ENCODE measurements around the gene WDR93. TPM values are rescaled to one million over a fixed set of nuclear protein-coding genes. Genes with fewer than 3 reads are reported as not detected.
"Not testable (repeated sequence)": the region's sequence is repeated elsewhere in the genome, so short reads cannot be mapped to it uniquely, and the experiment has no call there.

WDR93 gene
- total and polyA plus RNA-seq, 4 donors, result 0.69 to 3.9 (median 1.5) TPM

DNA sequence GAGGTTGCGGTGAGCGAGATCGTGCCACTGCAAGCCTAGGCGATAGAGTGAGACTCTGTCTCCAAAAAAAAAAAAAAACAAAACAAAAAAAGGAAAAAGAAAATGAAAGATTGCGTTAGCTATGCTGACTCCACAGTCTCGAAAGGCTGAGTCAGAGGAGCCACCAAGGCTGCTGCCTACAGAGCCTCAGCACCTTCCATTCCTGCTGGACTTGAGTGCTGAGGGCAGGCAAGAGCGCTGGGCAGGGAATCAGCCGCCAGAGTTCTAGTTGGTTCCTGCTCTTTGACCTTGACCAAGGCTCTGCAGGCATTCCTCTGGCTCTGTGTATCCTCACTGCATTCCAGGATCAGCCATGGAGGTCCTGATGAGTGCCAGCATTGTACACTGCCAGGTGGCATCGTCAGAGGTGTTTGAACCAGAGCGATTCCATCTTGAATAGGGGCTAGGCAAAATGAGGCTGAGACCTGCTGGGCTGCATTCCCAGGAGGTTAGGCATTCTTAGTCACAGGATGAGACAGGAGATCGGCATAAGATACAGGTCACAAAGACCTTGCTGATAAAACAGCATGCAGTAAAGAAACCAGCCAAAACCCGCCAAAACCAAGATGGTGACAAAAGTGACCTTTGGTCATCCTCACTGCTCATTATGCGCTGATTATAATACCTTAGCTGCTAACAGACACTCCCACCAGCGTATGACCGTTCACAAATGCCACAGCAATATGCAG lies 91.4 kb downstream of the WDR93 start:
- no peak for DNase-seq (ENCODE audit: low read depth in 4 of 6, low spot score in 6 of 6)
- Histone ChIP-seq H3K27ac (ENCODE audit: low read depth, low read length) (no peak overlapping the region), H3K36me3 (ENCODE audit: control insufficient read depth, insufficient read depth, low read length) (no peaks in the 10 kb centered on the region), H3K27me3 (ENCODE audit: control insufficient read depth, insufficient read depth, low read length) (no peaks in the 10 kb centered on the region), H3K9me3 (ENCODE audit: control insufficient read depth, insufficient read depth, low read length) (no peaks in the 10 kb centered on the region), H3K4me3 (ENCODE audit: low read depth, low read length) (no peak overlapping the region), H3K4me1 (ENCODE audit: control insufficient read depth, insufficient read depth, low read length) (peaks cover 3% of the 10 kb centered on the region)
- WGBS (ENCODE audit: insufficient coverage), result 82% methylated on average over 10 of the region's 15 CpGs

DNA sequence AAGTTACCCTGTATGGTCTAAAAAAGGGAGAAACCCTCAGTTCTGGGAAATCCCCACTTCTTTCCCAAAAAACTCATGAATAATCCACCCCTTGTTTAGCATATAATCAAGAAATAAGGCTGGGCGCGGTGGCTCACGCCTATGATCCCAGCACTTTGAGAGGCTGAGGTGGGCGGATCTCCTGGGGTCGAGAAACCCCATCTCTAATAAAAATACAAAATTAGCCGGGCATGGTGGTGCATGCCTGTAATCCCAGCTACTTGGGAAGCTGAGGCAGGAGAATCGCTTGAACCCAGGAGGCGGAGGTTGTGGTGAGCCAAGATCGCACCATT lies 92.0 kb downstream of the WDR93 start:
- not testable (repeated sequence) for H3K4me1 ChIP-seq (ENCODE audit: control insufficient read depth, insufficient read depth, low read length); H3K36me3 ChIP-seq (ENCODE audit: control insufficient read depth, insufficient read depth, low read length); H3K27ac ChIP-seq (ENCODE audit: low read depth, low read length); H3K27me3 ChIP-seq (ENCODE audit: control insufficient read depth, insufficient read depth, low read length); H3K4me3 ChIP-seq (ENCODE audit: low read depth, low read length); DNase-seq (ENCODE audit: low read depth in 4 of 6, low spot score in 6 of 6); H3K9me3 ChIP-seq (ENCODE audit: control insufficient read depth, insufficient read depth, low read length)
- 100% methylated on average over 3 of the region's 9 CpGs for WGBS (ENCODE audit: insufficient coverage)

- WGBS (ENCODE audit: insufficient coverage), result 70% methylated on average over 8 of the region's 14 CpGs
- no peaks in the 10 kb centered on the region for H3K36me3 ChIP-seq (ENCODE audit: control insufficient read depth, insufficient read depth, low read length)
- no peaks in the 10 kb centered on the region for H3K27me3 ChIP-seq (ENCODE audit: control insufficient read depth, insufficient read depth, low read length)
- no peaks in the 10 kb centered on the region for H3K4me1 ChIP-seq (ENCODE audit: control insufficient read depth, insufficient read depth, low read length)
- DNase-seq (ENCODE audit: low read depth in 4 of 6, low spot score in 6 of 6), result no peak
- H3K27ac ChIP-seq (ENCODE audit: low read depth, low read length), result no peak overlapping the region
- no peak overlapping the region for H3K4me3 ChIP-seq (ENCODE audit: low read depth, low read length)
- H3K9me3 ChIP-seq (ENCODE audit: control insufficient read depth, insufficient read depth, low read length), result no peaks in the 10 kb centered on the region
Observed at GRCh38 chr15:89783111-89783860, 92.7 kb downstream of the WDR93 start.

DNA sequence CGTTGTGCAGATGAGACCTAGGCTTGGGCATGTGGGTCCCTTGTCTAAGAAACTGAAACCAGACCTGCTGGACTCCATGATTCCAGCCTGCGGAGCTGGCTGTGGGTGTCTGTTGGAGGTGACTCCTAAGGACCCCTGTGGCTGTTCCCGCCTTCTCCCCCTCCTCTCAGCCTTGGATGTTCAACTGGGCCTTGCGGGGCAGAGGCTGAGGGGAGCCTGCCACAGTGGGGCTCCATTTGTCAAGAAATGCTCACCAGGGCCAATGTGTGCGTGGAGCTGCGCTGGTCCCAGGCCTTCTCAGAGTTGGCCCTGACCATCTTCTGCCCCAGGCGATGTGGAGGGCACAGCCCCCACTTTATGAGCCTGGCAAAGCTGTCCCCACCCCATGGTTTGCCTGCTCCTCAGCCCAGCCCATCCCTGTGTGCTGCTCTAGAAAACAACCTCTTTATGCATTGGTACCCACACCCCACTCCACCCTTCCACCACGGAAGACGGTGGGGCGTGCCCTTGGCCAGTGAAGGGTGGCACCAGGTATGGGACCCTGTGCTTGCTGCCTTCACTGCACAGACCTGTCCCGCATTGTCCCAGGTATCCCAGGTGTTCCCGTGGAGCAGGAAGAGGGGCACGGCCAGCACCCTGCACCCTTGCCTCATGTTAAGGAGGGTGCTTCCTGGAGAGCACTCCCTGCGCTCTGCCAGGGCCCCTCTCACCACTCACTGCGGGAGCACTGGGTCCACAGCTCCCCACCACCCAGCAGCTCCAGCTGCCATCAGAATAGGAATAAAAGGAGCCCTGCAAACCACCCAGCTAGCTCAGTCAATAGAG lies 93.5 kb downstream of the WDR93 start:
- no peak for DNase-seq (ENCODE audit: low read depth in 4 of 6, low spot score in 6 of 6)
- Histone ChIP-seq H3K4me1 (ENCODE audit: control insufficient read depth, insufficient read depth, low read length) (no peaks in the 10 kb centered on the region), H3K27me3 (ENCODE audit: control insufficient read depth, insufficient read depth, low read length) (no peaks in the 10 kb centered on the region), H3K9me3 (ENCODE audit: control insufficient read depth, insufficient read depth, low read length) (no peaks in the 10 kb centered on the region), H3K27ac (ENCODE audit: low read depth, low read length) (no peak overlapping the region), H3K36me3 (ENCODE audit: control insufficient read depth, insufficient read depth, low read length) (no peaks in the 10 kb centered on the region), H3K4me3 (ENCODE audit: low read depth, low read length) (no peak overlapping the region)
- 84% methylated on average over 11 of the region's 15 CpGs for WGBS (ENCODE audit: insufficient coverage)

GRCh38 chr15:89784686-89784960 lies 94.0 kb downstream of the WDR93 start:
- Histone ChIP-seq H3K4me3 (ENCODE audit: low read depth, low read length) (no peak overlapping the region), H3K27ac (ENCODE audit: low read depth, low read length) (no peak overlapping the region), H3K9me3 (ENCODE audit: control insufficient read depth, insufficient read depth, low read length) (no peaks in the 10 kb centered on the region), H3K4me1 (ENCODE audit: control insufficient read depth, insufficient read depth, low read length) (no peaks in the 10 kb centered on the region), H3K27me3 (ENCODE audit: control insufficient read depth, insufficient read depth, low read length) (no peaks in the 10 kb centered on the region), H3K36me3 (ENCODE audit: control insufficient read depth, insufficient read depth, low read length) (no peaks in the 10 kb centered on the region)
- WGBS (ENCODE audit: insufficient coverage), result 77% methylated on average over 6 of the region's 7 CpGs
- DNase-seq (ENCODE audit: low read depth in 4 of 6, low spot score in 6 of 6), result no peak

GRCh38 chr15:89785064-89785773 lies 94.6 kb downstream of the WDR93 start:
- Histone ChIP-seq H3K4me1 (ENCODE audit: control insufficient read depth, insufficient read depth, low read length) (no peaks in the 10 kb centered on the region), H3K4me3 (ENCODE audit: low read depth, low read length) (no peak overlapping the region), H3K36me3 (ENCODE audit: control insufficient read depth, insufficient read depth, low read length) (no peaks in the 10 kb centered on the region), H3K27ac (ENCODE audit: low read depth, low read length) (no peak overlapping the region), H3K27me3 (ENCODE audit: control insufficient read depth, insufficient read depth, low read length) (no peaks in the 10 kb centered on the region), H3K9me3 (ENCODE audit: control insufficient read depth, insufficient read depth, low read length) (no peaks in the 10 kb centered on the region)
- DNase-seq (ENCODE audit: low read depth in 4 of 6, low spot score in 6 of 6), result no peak
- WGBS (ENCODE audit: insufficient coverage), result 77% methylated on average over 11 of the region's 13 CpGs

DNA sequence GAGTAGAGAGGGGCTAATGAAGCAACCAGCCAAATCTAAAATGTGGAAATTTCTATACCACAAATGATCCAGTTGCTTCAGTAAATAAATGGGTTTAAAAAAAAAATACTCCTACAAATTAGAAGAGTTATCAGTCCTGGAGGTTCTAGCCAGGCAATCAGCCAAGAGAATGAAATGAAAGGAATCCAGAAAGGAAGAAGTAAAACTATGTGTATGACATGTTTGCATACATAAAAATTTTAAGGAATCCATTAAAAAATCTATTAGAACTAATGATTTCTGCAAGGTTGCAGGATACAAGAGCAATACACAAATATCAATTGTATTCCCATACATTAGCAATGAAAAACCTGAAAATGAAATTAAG lies 95.1 kb downstream of the WDR93 start:
- H3K9me3 ChIP-seq (ENCODE audit: control insufficient read depth, insufficient read depth, low read length), result no peaks in the 10 kb centered on the region
- H3K4me1 ChIP-seq (ENCODE audit: control insufficient read depth, insufficient read depth, low read length), result no peaks in the 10 kb centered on the region
- H3K27me3 ChIP-seq (ENCODE audit: control insufficient read depth, insufficient read depth, low read length), result no peaks in the 10 kb centered on the region
- H3K27ac ChIP-seq (ENCODE audit: low read depth, low read length), result no peak overlapping the region
- no peak for DNase-seq (ENCODE audit: low read depth in 4 of 6, low spot score in 6 of 6)
- no peaks in the 10 kb centered on the region for H3K36me3 ChIP-seq (ENCODE audit: control insufficient read depth, insufficient read depth, low read length)
- no peak overlapping the region for H3K4me3 ChIP-seq (ENCODE audit: low read depth, low read length)

GRCh38 chr15:89787944-89788343 lies 97.3 kb downstream of the WDR93 start:
- Histone ChIP-seq H3K4me3 (ENCODE audit: low read depth, low read length) (no peak overlapping the region), H3K27ac (ENCODE audit: low read depth, low read length) (no peak overlapping the region), H3K4me1 (ENCODE audit: control insufficient read depth, insufficient read depth, low read length) (no peaks in the 10 kb centered on the region), H3K27me3 (ENCODE audit: control insufficient read depth, insufficient read depth, low read length) (no peaks in the 10 kb centered on the region), H3K9me3 (ENCODE audit: control insufficient read depth, insufficient read depth, low read length) (no peaks in the 10 kb centered on the region), H3K36me3 (ENCODE audit: control insufficient read depth, insufficient read depth, low read length) (no peaks in the 10 kb centered on the region)
- DNase-seq (ENCODE audit: low read depth in 4 of 6, low spot score in 6 of 6), result no peak
- WGBS (ENCODE audit: insufficient coverage), result 90% methylated on average over 2 of the region's 3 CpGs

DNA sequence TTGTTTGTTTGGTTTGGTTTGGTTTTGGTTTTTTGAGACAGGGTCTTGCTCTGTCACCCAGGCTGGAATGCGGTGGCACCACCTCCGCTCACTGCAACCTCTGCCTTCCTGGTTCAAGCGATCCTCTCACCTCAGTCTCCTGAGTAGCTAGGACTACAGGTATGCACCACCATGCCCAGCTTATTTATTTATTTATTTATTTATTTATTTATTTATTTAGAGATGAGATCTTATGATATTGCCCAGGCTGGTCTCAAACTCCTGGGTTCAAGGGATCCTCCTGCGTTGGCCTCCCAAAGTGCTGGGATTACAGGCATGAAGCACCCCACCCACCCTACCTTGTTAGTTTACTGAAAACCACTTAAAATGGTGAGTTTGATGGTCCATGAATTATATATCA lies 98.0 kb downstream of the WDR93 start:
- no CpG with 5 or more reads among the region's 4 CpGs for WGBS (ENCODE audit: insufficient coverage)
- not testable (repeated sequence) for DNase-seq (ENCODE audit: low read depth in 4 of 6, low spot score in 6 of 6); H3K27ac ChIP-seq (ENCODE audit: low read depth, low read length); H3K36me3 ChIP-seq (ENCODE audit: control insufficient read depth, insufficient read depth, low read length); H3K4me1 ChIP-seq (ENCODE audit: control insufficient read depth, insufficient read depth, low read length); H3K27me3 ChIP-seq (ENCODE audit: control insufficient read depth, insufficient read depth, low read length); H3K4me3 ChIP-seq (ENCODE audit: low read depth, low read length); H3K9me3 ChIP-seq (ENCODE audit: control insufficient read depth, insufficient read depth, low read length)
